Measurements from ENCODE around the gene IFT27.

Gene IFT27

DNA sequence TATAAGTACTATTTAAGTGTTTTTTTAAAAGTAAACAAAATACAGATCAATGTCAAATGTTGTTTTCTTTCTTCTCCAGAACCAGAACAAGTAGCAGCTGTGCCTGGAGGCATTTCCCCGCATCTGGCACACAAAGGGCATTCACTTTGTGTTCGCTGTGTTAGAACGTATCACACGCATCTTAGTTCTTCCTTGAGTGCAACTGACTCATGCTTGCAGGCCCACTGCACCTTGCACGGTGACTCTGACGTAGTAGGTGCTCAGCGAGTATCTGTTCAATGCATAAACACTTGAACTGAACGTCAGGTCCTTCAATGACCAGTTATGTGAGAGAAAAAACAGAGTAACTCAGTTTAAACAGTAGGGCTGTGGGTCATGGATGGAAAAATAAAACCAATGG, 3.5 kb downstream of the IFT27 start:
- DNase-seq (ENCODE audit: low read depth), result no peak
- TF ChIP-seq, protein P1, sequence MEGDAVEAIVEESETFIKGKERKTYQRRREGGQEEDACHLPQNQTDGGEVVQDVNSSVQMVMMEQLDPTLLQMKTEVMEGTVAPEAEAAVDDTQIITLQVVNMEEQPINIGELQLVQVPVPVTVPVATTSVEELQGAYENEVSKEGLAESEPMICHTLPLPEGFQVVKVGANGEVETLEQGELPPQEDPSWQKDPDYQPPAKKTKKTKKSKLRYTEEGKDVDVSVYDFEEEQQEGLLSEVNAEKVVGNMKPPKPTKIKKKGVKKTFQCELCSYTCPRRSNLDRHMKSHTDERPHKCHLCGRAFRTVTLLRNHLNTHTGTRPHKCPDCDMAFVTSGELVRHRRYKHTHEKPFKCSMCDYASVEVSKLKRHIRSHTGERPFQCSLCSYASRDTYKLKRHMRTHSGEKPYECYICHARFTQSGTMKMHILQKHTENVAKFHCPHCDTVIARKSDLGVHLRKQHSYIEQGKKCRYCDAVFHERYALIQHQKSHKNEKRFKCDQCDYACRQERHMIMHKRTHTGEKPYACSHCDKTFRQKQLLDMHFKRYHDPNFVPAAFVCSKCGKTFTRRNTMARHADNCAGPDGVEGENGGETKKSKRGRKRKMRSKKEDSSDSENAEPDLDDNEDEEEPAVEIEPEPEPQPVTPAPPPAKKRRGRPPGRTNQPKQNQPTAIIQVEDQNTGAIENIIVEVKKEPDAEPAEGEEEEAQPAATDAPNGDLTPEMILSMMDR (IDR thresholded peaks at IDR 0.05; ENCODE audit: low read depth, low read length, missing control alignments), result no peak
- in situ Hi-C loops (cut with HindIII; ENCODE audit: low sequenced_read_pairs), result loop anchor here (10.0 kb wide), 1 partner anchor 228 kb away; no protein-coding TSS in a partner anchor
- H3K4me3 ChIP-seq (ENCODE audit: low read depth, low read length), result no peak overlapping the region

DNA sequence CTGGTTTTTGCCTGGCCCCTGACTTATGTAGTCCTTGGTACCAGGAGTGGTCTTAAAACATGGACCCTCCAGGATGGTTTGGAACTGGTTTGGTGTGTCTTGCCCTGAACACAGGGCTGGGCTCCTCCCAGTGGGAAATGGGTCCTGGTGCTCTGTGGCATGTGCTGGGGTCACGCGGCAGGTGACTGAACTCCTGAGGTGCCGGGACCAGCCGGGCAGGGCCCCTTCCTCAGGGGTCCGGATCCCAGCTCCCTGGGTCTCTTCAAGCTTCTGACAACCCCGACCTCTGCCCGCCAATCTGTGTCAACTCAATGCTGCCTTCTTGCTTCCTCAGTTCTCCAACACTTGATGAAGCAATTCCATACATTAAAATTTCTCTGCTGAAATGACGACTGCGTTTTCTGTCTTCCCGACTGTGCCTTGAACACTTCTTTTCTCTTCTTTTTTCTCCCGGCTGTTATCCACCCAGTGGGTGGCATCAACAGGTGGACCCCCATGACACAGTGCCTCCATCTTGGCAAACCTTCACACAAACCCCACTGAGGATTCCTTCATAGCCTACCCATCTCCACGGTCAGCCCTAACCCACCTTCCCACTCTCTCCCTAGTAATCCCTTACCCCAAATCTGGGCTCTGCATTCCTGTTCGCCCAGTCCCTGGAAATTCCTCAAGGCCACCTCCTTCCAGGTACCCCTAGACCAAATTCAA, 4.4 kb downstream of the IFT27 start:
- TF ChIP-seq, protein P1 (IDR thresholded peaks at IDR 0.05; ENCODE audit: low read depth, low read length, missing control alignments), result no peak
- H3K4me3 ChIP-seq (ENCODE audit: low read depth, low read length), result no peak overlapping the region
- in situ Hi-C loops (cut with HindIII; ENCODE audit: low sequenced_read_pairs), result loop anchor here (10.0 kb wide), 1 partner anchor 227 kb away; no protein-coding TSS in a partner anchor
- no peak for DNase-seq (ENCODE audit: low read depth)

DNA sequence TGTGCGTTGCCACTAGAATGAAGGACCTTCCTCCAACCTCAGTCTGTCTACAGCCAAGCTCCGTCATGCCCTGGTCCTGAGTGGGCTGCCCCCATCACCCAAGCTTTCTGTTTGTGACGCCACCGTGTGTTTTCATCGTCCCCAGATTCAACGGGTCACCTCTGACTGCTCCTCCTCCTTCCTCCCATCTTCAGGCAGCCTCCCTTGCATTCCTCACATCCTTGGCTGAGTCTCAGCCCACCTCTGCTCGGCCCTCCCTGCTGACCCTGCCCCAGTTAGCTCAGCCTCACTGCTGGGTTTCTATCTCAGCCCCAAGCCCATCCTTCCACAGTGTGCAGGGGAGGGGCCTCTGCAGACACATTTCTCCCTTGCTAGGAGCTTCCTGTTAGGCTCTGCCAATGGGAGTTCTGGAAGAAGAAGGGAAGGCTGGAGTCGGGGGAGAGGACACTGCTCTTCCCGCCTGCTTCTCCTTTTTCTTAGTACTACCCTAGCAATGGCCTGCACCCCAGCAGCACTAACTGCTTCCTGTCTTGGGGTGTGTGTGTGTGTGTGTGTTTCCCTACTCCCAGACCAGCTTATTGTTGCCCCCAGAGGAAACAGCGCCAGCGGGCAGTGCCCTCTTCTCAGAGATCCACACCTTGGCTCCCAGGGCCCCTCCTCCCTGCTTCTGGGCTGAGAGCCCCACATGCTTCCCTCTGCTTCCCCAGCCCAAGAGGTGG, 5.2 kb downstream of the IFT27 start:
- in situ Hi-C loops (cut with HindIII; ENCODE audit: low sequenced_read_pairs), result loop anchor here (10.0 kb wide), 1 partner anchor 226 kb away; no protein-coding TSS in a partner anchor
- H3K4me3 ChIP-seq (ENCODE audit: low read depth, low read length), result no peak overlapping the region
- no peak for DNase-seq (ENCODE audit: low read depth)
- TF ChIP-seq, protein P1 (IDR thresholded peaks at IDR 0.05; ENCODE audit: low read depth, low read length, missing control alignments), result no peak

DNA sequence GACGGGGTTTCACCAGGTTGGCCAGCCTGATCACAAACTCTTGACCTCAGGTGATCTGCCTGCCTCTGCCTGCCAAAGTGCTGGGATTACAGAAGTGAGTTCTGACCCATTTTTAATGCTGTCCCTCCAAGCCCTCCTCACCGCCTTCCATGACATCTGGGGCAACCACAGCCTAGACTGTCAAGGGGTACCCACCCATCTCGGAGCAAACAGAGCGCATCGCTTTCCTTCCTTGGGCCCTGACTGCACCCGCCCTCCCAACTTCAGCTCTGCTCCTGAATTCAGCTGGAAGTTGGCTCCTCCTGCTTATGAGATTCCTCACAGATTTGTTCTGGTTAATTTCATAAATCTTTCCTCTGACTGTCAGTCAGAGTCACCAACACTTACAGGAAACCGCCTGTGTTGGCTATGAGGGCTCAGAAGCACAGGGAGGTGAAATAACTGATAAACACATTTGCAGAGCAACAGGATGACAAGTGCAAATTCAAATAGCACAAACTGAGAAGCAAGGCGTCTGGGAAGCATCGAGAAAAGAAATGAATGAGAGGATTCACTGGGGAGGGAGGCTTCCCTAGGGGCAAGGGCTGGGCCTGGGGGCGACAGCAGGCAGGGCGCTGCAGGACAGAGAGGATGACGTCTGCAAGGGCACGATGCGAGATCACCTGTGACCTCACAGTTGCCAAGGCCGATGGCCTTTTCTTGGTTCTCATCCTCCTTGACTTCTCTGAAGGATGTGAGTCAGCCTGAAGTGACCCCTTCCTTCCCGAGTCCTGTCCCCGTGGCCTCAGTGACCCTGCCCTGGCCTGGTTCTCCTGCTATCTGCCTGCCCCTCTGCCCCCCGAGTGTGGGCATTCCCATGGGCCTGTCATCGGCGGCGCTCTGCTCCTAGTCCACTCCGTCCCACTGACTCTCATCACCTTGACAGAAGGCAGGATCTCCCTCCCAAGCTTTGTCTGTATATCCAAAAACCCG, 6.1 kb downstream of the IFT27 start:
- no peak overlapping the region for H3K4me3 ChIP-seq (ENCODE audit: low read depth, low read length)
- in situ Hi-C loops (cut with HindIII; ENCODE audit: low sequenced_read_pairs), result loop anchor here (10.0 kb wide), 1 partner anchor 225 kb away; no protein-coding TSS in a partner anchor
- TF ChIP-seq, protein P1 (IDR thresholded peaks at IDR 0.05; ENCODE audit: low read depth, low read length, missing control alignments), result no peak
- no peak for DNase-seq (ENCODE audit: low read depth)

DNA sequence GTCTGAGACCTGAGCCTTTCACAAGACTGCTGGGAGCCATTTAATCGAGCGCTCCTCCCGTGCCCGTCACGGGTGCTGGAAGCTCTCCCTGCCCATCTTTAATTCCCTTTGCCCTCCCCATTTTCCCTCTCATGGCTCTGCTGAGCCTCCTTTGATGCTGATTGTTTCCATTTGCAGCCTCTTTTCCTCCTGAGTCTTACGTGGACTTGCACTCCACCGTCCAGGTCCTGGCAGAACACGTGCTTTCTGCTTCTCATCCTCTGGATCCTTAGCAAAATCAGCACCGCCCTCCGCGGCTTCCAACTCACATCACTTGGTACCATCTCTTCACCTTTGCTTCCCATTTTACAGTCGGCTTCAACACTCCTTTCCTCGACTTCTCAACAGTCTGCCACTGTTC, 7.3 kb downstream of the IFT27 start:
- in situ Hi-C loops (cut with HindIII; ENCODE audit: low sequenced_read_pairs), result no loop called here
- TF ChIP-seq, protein P1 (IDR thresholded peaks at IDR 0.05; ENCODE audit: low read depth, low read length, missing control alignments), result no peak

DNA sequence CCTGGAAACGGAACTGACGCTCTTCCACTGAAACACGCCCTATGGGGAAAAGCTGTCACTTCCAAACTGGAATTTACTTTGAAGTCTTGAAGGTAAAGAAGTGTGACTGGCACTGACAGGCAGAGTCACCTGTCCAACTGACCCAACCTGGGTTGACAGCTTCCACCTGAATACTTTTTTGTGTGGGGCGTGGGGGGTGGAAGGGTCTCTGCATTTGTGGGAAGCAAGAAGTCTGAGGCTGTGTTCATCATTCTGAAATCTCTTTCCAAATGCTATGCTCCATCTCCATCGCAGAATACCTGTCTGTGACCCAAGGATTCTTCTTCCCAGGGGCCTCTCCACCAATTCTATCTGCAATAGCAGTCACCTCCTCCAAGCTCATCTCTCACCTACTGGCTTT, 7.8 kb downstream of the IFT27 start:
- in situ Hi-C loops (cut with HindIII; ENCODE audit: low sequenced_read_pairs), result no loop called here
- no peak for DNase-seq (ENCODE audit: low read depth)
- H3K4me3 ChIP-seq (ENCODE audit: low read depth, low read length), result no peak overlapping the region
- TF ChIP-seq, protein P1 (IDR thresholded peaks at IDR 0.05; ENCODE audit: low read depth, low read length, missing control alignments), result no peak

More for the DNA sequence above, 7.3 kb downstream of the IFT27 start:
- no peak overlapping the region for H3K4me3 ChIP-seq (ENCODE audit: low read depth, low read length)
- no peak for DNase-seq (ENCODE audit: low read depth)
